Sigmoid colon (tissue), 7 donors: Measurements from ENCODE around the gene MRRF. TPM values are rescaled to one million over a fixed set of nuclear protein-coding genes. Genes with fewer than 3 reads are reported as not detected.
A peak's percentile ranks its signal among the peaks of the same experiment; 100 is the strongest.

Experiments used
- DNase-seq: peaks from one replicate; pipeline ENCODE4 v3.0.0-alpha.2; 2019
- H3K27ac ChIP-seq, 4 donors: fragments of 200-600 bp; sonication (generic); one replicate each; pipeline ENCODE4 v1.5.1; 2016 to 2019; ENCODE audit warnings: mild to moderate bottlenecking in 1 of 4
- H3K27me3 ChIP-seq, 3 donors: fragments of 200-600 bp; sonication (generic); one replicate each; pipeline ENCODE4 v1.5.1; 2019; ENCODE audit warnings: mild to moderate bottlenecking in 1 of 3
- H3K36me3 ChIP-seq, 4 donors: fragments of 200-600 bp; sonication (generic); one replicate each; pipeline ENCODE4 v1.5.1; 2016 to 2019
- H3K4me1 ChIP-seq, 4 donors: fragments of 200-600 bp; sonication (generic); one replicate each; pipeline ENCODE4 v1.5.1; 2017 to 2019
- H3K4me3 ChIP-seq, 4 donors: fragments of 200-600 bp; sonication (generic); one replicate each; pipeline ENCODE4 v1.5.1; 2017 to 2019; ENCODE audit warnings: mild to moderate bottlenecking in 2 of 4, moderate library complexity in 1 of 4
- H3K9me3 ChIP-seq, 4 donors: fragments of 200-600 bp in 3 of 4; sonication (generic) in 3 of 4; one replicate each; pipeline versions ENCODE4 v1.5.1 to v1.6.1; 2013 to 2019
- CTCF ChIP-seq, 4 experiments: fragments of 450-650 bp in 3 of 4; fragments of 200-600 bp in 1 of 4; IDR thresholded peaks; one replicate each; pipeline ENCODE4 v1.5.1; 2016 to 2019; ENCODE audit warnings: antibody characterized with exemption in 4 of 4, mild to moderate bottlenecking in 3 of 4, moderate library complexity in 2 of 4
- EP300 ChIP-seq, 4 donors: sonication (generic); formaldehyde crosslinking; IDR thresholded peaks; one replicate each; pipeline ENCODE4 v1.6.1; 2017; ENCODE audit warnings: antibody characterized with exemption in 4 of 4
- POLR2A ChIP-seq, 2 donors: fragments of 450-650 bp; IDR thresholded peaks; one replicate each; pipeline ENCODE4 v1.6.1; 2016; ENCODE audit warnings: antibody characterized with exemption in 2 of 2, mild to moderate bottlenecking in 2 of 2, moderate library complexity in 2 of 2
- POLR2AphosphoS5 ChIP-seq, 4 donors: sonication (generic); formaldehyde crosslinking; IDR thresholded peaks; one replicate each; pipeline ENCODE4 v1.6.1; 2017; ENCODE audit warnings: antibody characterized with exemption in 4 of 4
- WGBS, 2 donors: extraction: QIAGEN DNeasy Blood & Tissue Kit; methylation state at CpG; one replicate each; pipeline ENCODE4 v1.1.7; 2013; 5-methylcytosine and 5-hydroxymethylcytosine counted together
- intact Hi-C: fragments of 100-400 bp; cut with DNase I; formaldehyde crosslinking; loops from one replicate; pipeline ENCODE4 v1.15.1; 2023
- polyA plus RNA-seq, 3 donors: library from polyadenylated mRNA; stranded (reverse); fragments of 200-250 nt; gene quantifications; one replicate each; pipeline ENCODE4 v1.2.3, GENCODE V29; 2013
- total RNA-seq, 4 donors: library from RNA; depleted of rRNA; stranded (reverse); fragments of >200 nt; gene quantifications; one replicate each; pipeline ENCODE4 v1.1.0, GENCODE V29; 2016
- donor health status: healthy with polysubstance abuse.
- donor health status: Bipolar disorder and iron deficiency.
- donor health status: healthy.

Gene MRRF
- total and polyA plus RNA-seq, 7 donors = 29.9 to 46.7 (median 38.2) TPM

- Histone ChIP-seq H3K27ac (peak within 1 kb of the TSS in 1 of 4 donors; percentile 55), H3K27me3 (peaks cover 40 to 76% (median 75%) of the 10 kb centered on the region in 3 donors), H3K9me3 (no peaks in the 10 kb centered on the region), H3K4me1 (peaks cover 0 to 41% (median 38%) of the 10 kb centered on the region in 4 donors), H3K36me3 (no peaks in the 10 kb centered on the region), H3K4me3 (peak within 1 kb of the TSS in 3 of 4 donors; percentile 27 to 44 (median 43))
- DNase-seq = no peak
- 2 to 6% methylated on average over 70 of the region's 70 CpGs for WGBS, 2 donors
- TF ChIP-seq POLR2A (IDR thresholded peaks at IDR 0.05) (no peak), CTCF (IDR thresholded peaks at IDR 0.05) (no peak), EP300 (IDR thresholded peaks at IDR 0.05) (no peak), POLR2AphosphoS5 (IDR thresholded peaks at IDR 0.05) (no peak)
- intact Hi-C loops = loop anchor here (2.0 kb wide), 1 partner anchor 50 kb away; no protein-coding TSS in a partner anchor
Measured at GRCh38 chr9:122228568-122229484, 35.9 kb upstream of the MRRF start, which contains the start of gene LHX6. Gene LHX6 (minus strand): TSS chr9:122228957. CDS start chr9:122228740, 217 bp downstream.

DNA sequence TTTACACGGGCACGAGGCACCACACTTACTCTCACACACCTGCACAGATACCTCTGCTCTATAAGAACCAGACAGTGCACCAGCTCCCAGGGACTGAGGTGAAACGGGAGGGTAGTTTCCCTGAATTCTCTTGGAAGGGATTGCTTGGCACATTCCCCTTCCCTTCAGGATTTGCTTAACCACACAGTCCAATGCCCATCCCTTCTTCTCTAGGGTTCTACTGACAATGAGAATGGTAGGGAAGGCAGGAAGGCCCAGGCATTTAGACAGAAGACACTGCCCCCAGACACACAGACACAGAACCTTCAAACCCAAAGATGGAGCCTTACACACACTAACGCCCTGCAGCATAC, 35.2 kb upstream of the MRRF start:
- H3K36me3 ChIP-seq = no peaks in the 10 kb centered on the region
- peaks cover 40 to 70% (median 69%) of the 10 kb centered on the region in 3 donors for H3K27me3 ChIP-seq
- no peak overlapping the region for H3K4me3 ChIP-seq
- DNase-seq = no peak
- TF ChIP-seq EP300 (IDR thresholded peaks at IDR 0.05) = no peak
- no peak for TF ChIP-seq POLR2AphosphoS5 (IDR thresholded peaks at IDR 0.05)
- TF ChIP-seq POLR2A (IDR thresholded peaks at IDR 0.05) = no peak
- no peak for TF ChIP-seq CTCF (IDR thresholded peaks at IDR 0.05)
- no peaks in the 10 kb centered on the region for H3K9me3 ChIP-seq
- peaks cover 0 to 41% (median 38%) of the 10 kb centered on the region in 4 donors for H3K4me1 ChIP-seq
- 21 to 62% methylated on average over 4 of the region's 4 CpGs for WGBS, 2 donors
- intact Hi-C loops = loop anchor here (2.0 kb wide), 1 partner anchor 49 kb away; no protein-coding TSS in a partner anchor
- no peak overlapping the region for H3K27ac ChIP-seq

DNA sequence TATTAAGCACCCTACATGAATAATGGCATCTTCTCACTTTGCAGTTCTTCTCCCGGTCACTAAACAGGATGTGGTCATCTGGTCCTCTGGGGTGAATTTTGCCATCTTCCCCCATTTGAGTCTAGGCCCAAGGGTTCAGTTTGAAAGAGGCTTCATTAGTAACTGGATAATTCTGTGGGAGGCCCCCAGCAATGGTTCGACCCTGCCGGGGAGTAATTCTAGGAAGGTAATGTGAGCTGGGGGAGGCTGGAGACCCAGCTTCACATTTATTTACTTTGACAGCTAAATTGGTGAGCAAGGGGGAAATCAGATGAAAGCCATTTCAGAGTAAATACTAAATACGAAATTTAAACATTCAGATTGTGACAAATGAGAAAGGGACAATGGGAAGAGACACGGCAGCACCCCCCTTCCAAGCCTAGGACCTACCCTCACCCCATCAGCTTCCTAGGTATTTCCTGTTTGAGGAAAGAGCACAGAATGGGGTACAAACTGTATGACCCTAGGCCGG, 31.8 kb upstream of the MRRF start:
- Histone ChIP-seq H3K4me3 (no peak overlapping the region), H3K9me3 (no peaks in the 10 kb centered on the region), H3K36me3 (no peaks in the 10 kb centered on the region), H3K27ac (no peak overlapping the region), H3K4me1 (peaks cover 0 to 14% (median 13%) of the 10 kb centered on the region in 4 donors), H3K27me3 (peaks cover 16 to 36% (median 35%) of the 10 kb centered on the region in 3 donors)
- 82 to 87% methylated on average over 6 of the region's 6 CpGs for WGBS, 2 donors
- TF ChIP-seq EP300 (IDR thresholded peaks at IDR 0.05) = no peak
- TF ChIP-seq CTCF (IDR thresholded peaks at IDR 0.05) = no peak
- TF ChIP-seq POLR2A (IDR thresholded peaks at IDR 0.05) = no peak
- TF ChIP-seq POLR2AphosphoS5 (IDR thresholded peaks at IDR 0.05) = no peak
- no peak for DNase-seq
- intact Hi-C loops = no loop called here

DNA sequence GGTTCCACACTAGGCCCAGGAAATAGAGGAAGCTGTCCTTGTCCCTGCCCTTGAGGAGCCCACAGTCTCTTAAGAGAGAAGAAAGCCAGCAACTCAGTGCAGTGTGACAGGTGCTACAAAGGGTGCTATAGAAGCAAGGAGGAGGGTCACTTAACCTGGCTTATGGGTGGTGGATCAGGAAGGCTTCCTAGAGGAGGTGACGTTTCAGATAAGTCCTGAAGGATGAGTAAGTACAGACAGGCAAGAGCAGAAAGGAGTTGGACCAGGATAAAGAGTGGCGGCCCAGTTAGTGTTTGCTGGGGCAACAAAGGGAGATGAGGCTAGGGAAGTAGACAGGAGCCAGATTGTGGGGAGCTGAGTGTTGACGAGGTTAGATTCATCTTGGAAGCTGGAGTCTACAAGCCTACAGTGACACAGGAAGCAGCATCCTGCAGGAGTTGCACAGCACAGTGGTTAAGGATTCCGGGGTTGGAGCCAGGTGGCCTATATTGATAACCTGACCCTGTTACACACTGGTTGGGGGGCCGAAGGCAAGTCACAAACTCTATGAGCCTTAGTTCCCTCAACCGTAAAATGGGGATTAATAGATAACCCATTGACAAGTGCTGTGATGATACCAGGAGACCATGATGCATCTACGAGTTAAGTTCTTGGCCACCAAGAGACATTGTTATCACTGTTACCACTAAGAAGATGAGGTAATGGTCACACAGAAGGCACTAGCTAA, 30.5 kb upstream of the MRRF start:
- H3K27ac ChIP-seq = no peak overlapping the region
- H3K4me3 ChIP-seq = no peak overlapping the region
- intact Hi-C loops = no loop called here
- H3K27me3 ChIP-seq = peaks cover 4 to 22% (median 22%) of the 10 kb centered on the region in 3 donors
- DNase-seq = no peak
- peaks cover 0 to 9% (median 0%) of the 10 kb centered on the region in 4 donors for H3K36me3 ChIP-seq
- no peak for TF ChIP-seq CTCF (IDR thresholded peaks at IDR 0.05)
- TF ChIP-seq EP300 (IDR thresholded peaks at IDR 0.05) = no peak
- no peak for TF ChIP-seq POLR2AphosphoS5 (IDR thresholded peaks at IDR 0.05)
- TF ChIP-seq POLR2A (IDR thresholded peaks at IDR 0.05) = no peak
- WGBS, 2 donors = 80 to 86% methylated on average over 7 of the region's 7 CpGs
- H3K4me1 ChIP-seq = peaks cover 0 to under 1% (median under 1%) of the 10 kb centered on the region in 4 donors
- H3K9me3 ChIP-seq = no peaks in the 10 kb centered on the region
